ENCODE measurements around the gene SNX15.

The SNX15 gene

DNA sequence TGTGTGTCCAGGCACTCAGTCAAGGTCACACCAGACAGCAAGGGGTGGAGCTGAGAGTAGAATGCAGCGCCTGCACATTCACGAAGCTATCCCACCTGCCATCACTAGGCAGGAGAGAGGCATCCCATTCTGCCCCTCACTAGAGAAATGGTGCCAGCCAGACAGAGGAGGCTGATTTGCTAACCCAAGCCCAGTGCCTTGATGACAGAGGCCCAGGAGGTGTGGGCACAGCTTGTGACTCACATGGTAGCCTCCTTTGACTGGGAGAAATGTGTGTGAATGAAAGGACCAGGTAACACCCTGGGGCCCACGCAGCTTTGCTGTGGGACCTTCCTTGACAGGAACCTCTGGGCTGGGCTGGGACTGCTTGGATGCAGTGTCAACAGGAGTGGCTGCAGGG is 36.3 kb downstream of the SNX15 start:
- H3K27ac ChIP-seq (ENCODE audit: low read depth, low read length, poor library complexity, severe bottlenecking): no peak overlapping the region
- H3K9ac ChIP-seq (ENCODE audit: low read length): no peak overlapping the region
- peaks cover 6% of the 10 kb centered on the region for H3K4me1 ChIP-seq (ENCODE audit: insufficient read depth, low read length, severe bottlenecking)
- TF ChIP-seq, protein P1, sequence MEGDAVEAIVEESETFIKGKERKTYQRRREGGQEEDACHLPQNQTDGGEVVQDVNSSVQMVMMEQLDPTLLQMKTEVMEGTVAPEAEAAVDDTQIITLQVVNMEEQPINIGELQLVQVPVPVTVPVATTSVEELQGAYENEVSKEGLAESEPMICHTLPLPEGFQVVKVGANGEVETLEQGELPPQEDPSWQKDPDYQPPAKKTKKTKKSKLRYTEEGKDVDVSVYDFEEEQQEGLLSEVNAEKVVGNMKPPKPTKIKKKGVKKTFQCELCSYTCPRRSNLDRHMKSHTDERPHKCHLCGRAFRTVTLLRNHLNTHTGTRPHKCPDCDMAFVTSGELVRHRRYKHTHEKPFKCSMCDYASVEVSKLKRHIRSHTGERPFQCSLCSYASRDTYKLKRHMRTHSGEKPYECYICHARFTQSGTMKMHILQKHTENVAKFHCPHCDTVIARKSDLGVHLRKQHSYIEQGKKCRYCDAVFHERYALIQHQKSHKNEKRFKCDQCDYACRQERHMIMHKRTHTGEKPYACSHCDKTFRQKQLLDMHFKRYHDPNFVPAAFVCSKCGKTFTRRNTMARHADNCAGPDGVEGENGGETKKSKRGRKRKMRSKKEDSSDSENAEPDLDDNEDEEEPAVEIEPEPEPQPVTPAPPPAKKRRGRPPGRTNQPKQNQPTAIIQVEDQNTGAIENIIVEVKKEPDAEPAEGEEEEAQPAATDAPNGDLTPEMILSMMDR (IDR thresholded peaks at IDR 0.05; ENCODE audit: low read length): no peak
- H2AFZ ChIP-seq (ENCODE audit: low read length): no peak overlapping the region
- no peaks in the 10 kb centered on the region; the same call in 1 of the 2 replicates for H3K36me3 ChIP-seq (ENCODE audit: insufficient read depth, low read length)
- no peaks in the 10 kb centered on the region for H3K27me3 ChIP-seq (ENCODE audit: insufficient read depth, low read length)
- H3K4me2 ChIP-seq (ENCODE audit: low read length): no peak overlapping the region
- no peak overlapping the region for H3K4me3 ChIP-seq (ENCODE audit: low read depth, low read length, poor library complexity, severe bottlenecking)
- H3K9me3 ChIP-seq (ENCODE audit: low read length): no peaks in the 10 kb centered on the region
- H4K20me1 ChIP-seq (ENCODE audit: insufficient read depth, low read length): no peaks in the 10 kb centered on the region
- no peaks in the 10 kb centered on the region for H3F3A ChIP-seq (ENCODE audit: insufficient read depth, low read length)
- no peaks in the 10 kb centered on the region for H3K9me2 ChIP-seq (ENCODE audit: low read depth, low read length)
- no peaks in the 10 kb centered on the region for H3K79me2 ChIP-seq (ENCODE audit: insufficient read depth, low read length)

DNA sequence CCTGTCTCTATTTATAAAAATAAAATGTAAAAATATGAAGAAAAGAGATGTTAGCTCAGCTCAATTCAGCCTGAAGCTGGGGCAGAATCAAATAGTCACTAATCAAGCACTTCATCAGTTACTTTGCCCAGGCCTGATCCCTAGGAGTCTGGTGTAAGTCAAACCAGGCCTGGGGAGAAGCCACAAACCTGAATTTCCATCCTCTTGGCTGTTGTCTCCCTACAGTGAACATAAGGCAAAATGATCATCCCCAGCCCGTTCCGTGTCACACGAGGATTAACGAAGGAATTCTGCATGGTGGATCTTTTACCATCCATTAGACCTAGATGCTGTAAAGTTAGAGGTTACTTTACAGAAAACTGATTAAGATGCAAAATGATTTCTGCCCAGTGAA is 37.6 kb downstream of the SNX15 start:
- Histone ChIP-seq H3K9me2 (ENCODE audit: low read depth, low read length) (no peaks in the 10 kb centered on the region), H3K9me3 (ENCODE audit: low read length) (no peaks in the 10 kb centered on the region), H2AFZ (ENCODE audit: low read length) (no peak overlapping the region), H3K27ac (ENCODE audit: low read depth, low read length, poor library complexity, severe bottlenecking) (no peak overlapping the region), H3K4me1 (ENCODE audit: insufficient read depth, low read length, severe bottlenecking) (peaks cover 6% of the 10 kb centered on the region), H3K36me3 (ENCODE audit: insufficient read depth, low read length) (no peaks in the 10 kb centered on the region; the same call in 1 of the 2 replicates), H3K4me3 (ENCODE audit: low read depth, low read length, poor library complexity, severe bottlenecking) (no peak overlapping the region), H3K79me2 (ENCODE audit: insufficient read depth, low read length) (no peaks in the 10 kb centered on the region), H3K4me2 (ENCODE audit: low read length) (no peak overlapping the region), H3K9ac (ENCODE audit: low read length) (no peak overlapping the region), H3F3A (ENCODE audit: insufficient read depth, low read length) (no peaks in the 10 kb centered on the region), H4K20me1 (ENCODE audit: insufficient read depth, low read length) (no peaks in the 10 kb centered on the region), H3K27me3 (ENCODE audit: insufficient read depth, low read length) (no peaks in the 10 kb centered on the region)
- TF ChIP-seq EZH2 (IDR thresholded peaks at IDR 0.05; ENCODE audit: borderline replicate concordance, low read length): no peak
- TF ChIP-seq, protein P1 (IDR thresholded peaks at IDR 0.05; ENCODE audit: low read length): no peak

DNA sequence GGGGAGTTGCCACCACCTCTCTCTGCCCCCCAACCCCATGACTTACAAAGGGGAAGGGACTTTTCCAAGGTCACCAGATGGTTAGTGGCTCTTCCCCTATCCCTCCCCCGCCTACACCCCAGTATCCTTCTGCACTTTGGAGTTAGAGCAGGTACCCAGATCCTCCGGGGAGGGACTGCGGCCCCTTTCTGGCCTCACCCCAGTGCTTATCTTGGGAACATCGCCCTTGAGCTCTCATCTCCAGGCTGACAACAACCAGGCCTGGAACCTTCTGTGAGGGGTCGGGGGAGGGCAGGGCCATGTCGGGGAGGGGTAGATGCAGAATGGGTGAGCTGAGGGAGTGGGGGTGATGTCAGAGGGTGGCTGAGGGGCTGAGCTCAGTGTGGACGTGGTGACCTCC is 38.6 kb downstream of the SNX15 start:
- Histone ChIP-seq H3K9me2 (ENCODE audit: low read depth, low read length) (no peaks in the 10 kb centered on the region), H3K27me3 (ENCODE audit: insufficient read depth, low read length) (no peaks in the 10 kb centered on the region), H2AFZ (ENCODE audit: low read length) (no peak overlapping the region), H4K20me1 (ENCODE audit: insufficient read depth, low read length) (no peaks in the 10 kb centered on the region), H3F3A (ENCODE audit: insufficient read depth, low read length) (no peaks in the 10 kb centered on the region), H3K79me2 (ENCODE audit: insufficient read depth, low read length) (no peaks in the 10 kb centered on the region), H3K4me3 (ENCODE audit: low read depth, low read length, poor library complexity, severe bottlenecking) (no peak overlapping the region), H3K9ac (ENCODE audit: low read length) (no peak overlapping the region), H3K4me1 (ENCODE audit: insufficient read depth, low read length, severe bottlenecking) (peaks cover 4% of the 10 kb centered on the region), H3K9me3 (ENCODE audit: low read length) (no peaks in the 10 kb centered on the region), H3K27ac (ENCODE audit: low read depth, low read length, poor library complexity, severe bottlenecking) (no peak overlapping the region), H3K4me2 (ENCODE audit: low read length) (no peak overlapping the region), H3K36me3 (ENCODE audit: insufficient read depth, low read length) (no peaks in the 10 kb centered on the region; the same call in 1 of the 2 replicates)
- TF ChIP-seq, protein P1 (IDR thresholded peaks at IDR 0.05; ENCODE audit: low read length): no peak
- TF ChIP-seq EZH2 (IDR thresholded peaks at IDR 0.05; ENCODE audit: borderline replicate concordance, low read length): no peak

Data from OCI-LY1 (cell line).